BJ (cell line): ENCODE results near the gene CES5A. TPM values are rescaled to one million over a fixed set of nuclear protein-coding genes. Genes with fewer than 3 reads are reported as not detected.
"Not testable (repeated sequence)": the region's sequence is repeated elsewhere in the genome, so short reads cannot be mapped to it uniquely, and the experiment has no call there.

Source experiments
- CTCF ChIA-PET: fragments of 350-600 bp; formaldehyde crosslinking; extraction: SDS; loops from one replicate; lab custom pipeline; 2021; ENCODE audit warnings: antibody characterized with exemption, inconsistent platforms; lab: Yijun Ruan, JAX
- POLR2A ChIA-PET: fragments of 300-600 bp; sonication (Branson Sonifier 250); formaldehyde crosslinking; extraction: SDS; loops from one replicate; lab custom pipeline; 2021; ENCODE audit warnings: antibody characterized with exemption; lab: Charles Lee
- DNase-seq: peaks from one replicate; pipeline ENCODE4 v3.0.0-alpha.2; 2011; ENCODE audit warnings: low read depth
- H3K27me3 ChIP-seq: 2 replicates; pipeline ENCODE4 v1.6.0; 2011; ENCODE audit warnings: low read length; ENCODE audit not compliant: control insufficient read depth, insufficient read depth
- H3K36me3 ChIP-seq: 2 replicates; pipeline ENCODE4 v1.5.1; 2011; ENCODE audit warnings: low read length; ENCODE audit not compliant: control insufficient read depth, insufficient read depth
- H3K4me3 ChIP-seq: 2 replicates; pipeline ENCODE4 v1.5.1; 2011; ENCODE audit warnings: low read depth, mild to moderate bottlenecking, control low read depth, low read length
- polyA plus RNA-seq: library from polyadenylated mRNA; depleted of rRNA; stranded (reverse); fragments of >200 nt; gene quantifications from 2 replicates; pipeline ENCODE4 v1.2.3, GENCODE V29; 2011
- TF ChIP-seq, protein P1 (sequence below): IDR thresholded peaks from 2 replicates; pipeline ENCODE4 v1.5.1; 2011; ENCODE audit warnings: low read depth, mild to moderate bottlenecking, control low read depth, inconsistent platforms, low read length, moderate library complexity; ENCODE audit not compliant: insufficient read depth

CES5A gene
- polyA plus RNA-seq, 1 experiment = not detected

DNA sequence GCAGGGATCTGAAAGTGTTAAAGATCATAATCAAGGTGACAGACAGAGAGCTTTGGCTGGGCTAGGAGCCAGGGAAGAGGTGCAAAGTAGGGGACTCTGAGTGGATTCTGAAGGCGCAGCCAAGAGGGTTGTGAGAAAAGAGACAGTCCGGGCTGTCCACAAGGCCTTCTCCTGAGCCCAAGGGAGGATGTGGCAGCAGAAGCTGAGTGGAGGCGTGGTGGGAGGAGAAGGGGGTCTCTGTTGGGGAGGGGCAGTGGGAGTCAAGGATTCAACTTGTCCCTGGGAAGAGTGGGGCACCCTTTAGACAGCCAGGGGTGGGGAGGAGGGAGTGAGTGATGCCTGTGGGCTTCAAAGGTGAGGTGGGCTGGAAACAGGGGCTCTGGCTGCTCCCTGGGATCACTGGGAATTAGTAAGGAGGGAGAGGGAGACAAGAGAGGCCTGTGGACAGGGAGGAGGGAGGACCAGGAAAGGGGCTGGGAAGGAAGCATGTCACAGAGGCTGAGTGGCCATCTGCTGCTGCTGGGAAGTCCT, 52.8 kb downstream of the CES5A start:
- ChIA-PET POLR2A (no interaction called here), CTCF (interaction anchor here (1.1 kb wide), 1 partner anchor 111 kb away, joined by 3 read pairs; no protein-coding TSS in a partner anchor)
- TF ChIP-seq, protein P1, sequence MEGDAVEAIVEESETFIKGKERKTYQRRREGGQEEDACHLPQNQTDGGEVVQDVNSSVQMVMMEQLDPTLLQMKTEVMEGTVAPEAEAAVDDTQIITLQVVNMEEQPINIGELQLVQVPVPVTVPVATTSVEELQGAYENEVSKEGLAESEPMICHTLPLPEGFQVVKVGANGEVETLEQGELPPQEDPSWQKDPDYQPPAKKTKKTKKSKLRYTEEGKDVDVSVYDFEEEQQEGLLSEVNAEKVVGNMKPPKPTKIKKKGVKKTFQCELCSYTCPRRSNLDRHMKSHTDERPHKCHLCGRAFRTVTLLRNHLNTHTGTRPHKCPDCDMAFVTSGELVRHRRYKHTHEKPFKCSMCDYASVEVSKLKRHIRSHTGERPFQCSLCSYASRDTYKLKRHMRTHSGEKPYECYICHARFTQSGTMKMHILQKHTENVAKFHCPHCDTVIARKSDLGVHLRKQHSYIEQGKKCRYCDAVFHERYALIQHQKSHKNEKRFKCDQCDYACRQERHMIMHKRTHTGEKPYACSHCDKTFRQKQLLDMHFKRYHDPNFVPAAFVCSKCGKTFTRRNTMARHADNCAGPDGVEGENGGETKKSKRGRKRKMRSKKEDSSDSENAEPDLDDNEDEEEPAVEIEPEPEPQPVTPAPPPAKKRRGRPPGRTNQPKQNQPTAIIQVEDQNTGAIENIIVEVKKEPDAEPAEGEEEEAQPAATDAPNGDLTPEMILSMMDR = no peak
- Histone ChIP-seq H3K36me3 (no peaks in the 10 kb centered on the region), H3K4me3 (no peak overlapping the region), H3K27me3 (no peaks in the 10 kb centered on the region)
- DNase-seq = no peak

DNA sequence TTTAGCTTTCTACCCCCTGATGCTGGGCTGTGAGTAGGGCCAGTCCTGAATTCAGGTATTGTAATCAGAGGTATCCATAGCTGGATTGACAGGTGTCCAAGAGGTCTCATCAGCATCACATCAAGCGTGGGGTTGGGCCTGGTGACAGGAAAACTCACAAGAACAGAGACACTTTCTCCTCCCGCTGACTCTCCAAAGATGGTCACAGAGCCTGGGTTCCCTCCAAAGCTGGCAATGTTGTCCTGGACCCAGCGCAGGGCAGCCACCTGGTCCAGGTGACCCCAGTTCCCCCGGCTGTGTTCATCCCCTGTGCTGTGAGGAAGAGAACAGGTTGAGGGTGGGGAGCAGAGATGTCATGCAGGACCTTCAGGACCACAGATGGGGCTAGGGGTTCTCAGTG, 54.0 kb downstream of the CES5A start:
- H3K4me3 ChIP-seq = no peak overlapping the region
- TF ChIP-seq, protein P1 = no peak
- ChIA-PET POLR2A (no interaction called here), CTCF (no interaction called here)
- DNase-seq = no peak
- no peaks in the 10 kb centered on the region for H3K27me3 ChIP-seq
- no peaks in the 10 kb centered on the region for H3K36me3 ChIP-seq

DNA sequence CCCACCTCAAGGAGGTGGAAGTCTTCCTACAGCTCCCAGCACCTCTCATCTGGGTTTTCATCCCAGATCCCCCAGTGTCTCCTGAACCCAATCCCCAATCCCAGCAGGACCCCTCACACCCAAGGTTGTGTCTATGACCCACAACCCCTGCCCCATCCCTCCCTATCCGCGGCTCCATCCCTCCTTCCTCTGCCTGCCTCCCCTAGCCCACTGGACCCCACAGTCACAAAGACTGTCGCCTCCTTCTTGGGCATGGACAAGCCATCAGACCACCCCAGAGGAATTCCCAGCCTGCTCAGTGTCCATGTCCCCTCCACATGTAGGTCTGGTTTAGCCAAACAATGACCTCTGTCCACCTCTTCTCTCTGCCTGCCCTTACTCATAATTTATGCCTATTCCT, 54.6 kb downstream of the CES5A start:
- H3K36me3 ChIP-seq = no peaks in the 10 kb centered on the region
- no peak overlapping the region for H3K4me3 ChIP-seq
- DNase-seq = no peak
- POLR2A ChIA-PET = no interaction called here
- no peaks in the 10 kb centered on the region for H3K27me3 ChIP-seq
- TF ChIP-seq, protein P1 = no peak
- CTCF ChIA-PET = no interaction called here

DNA sequence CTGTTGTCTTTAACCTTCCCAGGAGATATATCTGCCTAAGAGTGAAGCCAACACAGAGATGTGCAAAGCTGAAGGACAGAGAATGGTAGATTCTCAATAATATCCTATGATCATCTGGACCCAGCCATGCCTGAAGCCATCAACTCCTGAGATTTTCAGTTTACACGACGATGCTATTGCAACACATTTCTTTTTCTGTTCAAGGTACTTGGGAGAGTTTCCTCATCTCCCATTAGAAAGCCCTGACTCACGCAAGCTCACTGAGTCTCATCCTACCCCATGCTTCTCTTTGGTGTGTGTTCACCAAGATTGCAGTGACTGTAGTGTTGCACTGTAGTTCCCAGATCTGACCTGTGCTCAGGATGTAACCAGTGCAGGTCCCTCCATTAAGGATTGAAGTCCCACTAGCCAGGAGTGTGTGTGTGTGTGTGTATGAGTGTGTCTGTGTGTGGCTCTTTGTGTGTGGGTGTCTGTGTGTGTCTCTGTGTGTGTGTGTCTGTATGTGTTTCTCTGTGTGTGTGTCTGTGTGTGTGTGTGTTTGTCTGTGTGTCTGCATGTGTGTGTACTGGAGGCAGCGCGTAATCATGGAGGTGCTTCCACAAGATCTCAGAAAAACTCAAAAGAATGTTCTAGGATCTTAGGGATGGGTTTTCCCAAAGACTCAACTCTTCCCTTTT, 57.8 kb downstream of the CES5A start:
- Histone ChIP-seq H3K27me3 (no peaks in the 10 kb centered on the region), H3K4me3 (no peak overlapping the region), H3K36me3 (no peaks in the 10 kb centered on the region)
- ChIA-PET CTCF (no interaction called here), POLR2A (no interaction called here)
- TF ChIP-seq, protein P1 = no peak
- no peak for DNase-seq

DNA sequence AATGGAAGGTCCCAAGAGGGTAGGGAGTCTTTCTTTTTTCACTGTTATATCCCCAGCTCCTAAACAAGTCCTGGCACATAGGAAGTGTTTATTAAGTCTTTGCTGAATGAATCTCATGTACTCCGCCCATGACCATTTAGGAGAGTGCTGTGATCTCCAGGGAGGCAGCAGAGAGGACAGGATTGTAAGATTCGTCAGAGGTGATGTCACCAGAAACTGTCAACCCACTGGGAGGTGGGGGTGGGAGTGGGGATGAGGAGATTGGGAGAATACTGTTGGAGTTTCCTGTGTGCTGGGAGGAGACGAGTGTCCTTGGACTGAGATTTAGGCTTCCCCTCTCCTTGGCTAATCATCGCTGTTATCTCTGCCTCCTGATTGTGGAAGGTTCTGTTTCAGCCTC, 59.0 kb downstream of the CES5A start:
- CTCF ChIA-PET, DNase-seq, POLR2A ChIA-PET, H3K4me3 ChIP-seq, H3K36me3 ChIP-seq, H3K27me3 ChIP-seq: not testable (repeated sequence)

DNA sequence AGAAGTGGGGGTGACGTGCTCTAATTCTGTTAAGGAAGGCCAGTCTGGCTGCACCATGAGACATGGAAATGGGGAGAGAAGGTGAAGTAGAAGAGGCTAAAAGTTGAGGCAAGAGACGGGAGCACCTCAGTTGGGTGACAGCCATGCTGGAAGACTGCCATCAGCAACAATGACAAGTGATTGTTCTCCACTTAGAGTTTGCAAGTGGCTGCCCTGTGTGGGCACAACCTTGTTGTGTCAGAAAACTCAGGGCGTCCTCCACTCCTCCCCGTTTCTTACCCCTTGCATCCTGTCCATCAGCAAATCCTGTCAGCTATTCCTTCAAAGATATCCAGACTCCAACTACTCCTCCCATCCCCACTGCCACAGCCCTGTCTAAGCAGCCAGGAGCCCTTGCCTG, 59.9 kb downstream of the CES5A start:
- no peak overlapping the region for H3K4me3 ChIP-seq
- ChIA-PET POLR2A (no interaction called here), CTCF (no interaction called here)
- DNase-seq = no peak
- TF ChIP-seq, protein P1 = no peak
- no peaks in the 10 kb centered on the region for H3K27me3 ChIP-seq
- no peaks in the 10 kb centered on the region for H3K36me3 ChIP-seq

DNA sequence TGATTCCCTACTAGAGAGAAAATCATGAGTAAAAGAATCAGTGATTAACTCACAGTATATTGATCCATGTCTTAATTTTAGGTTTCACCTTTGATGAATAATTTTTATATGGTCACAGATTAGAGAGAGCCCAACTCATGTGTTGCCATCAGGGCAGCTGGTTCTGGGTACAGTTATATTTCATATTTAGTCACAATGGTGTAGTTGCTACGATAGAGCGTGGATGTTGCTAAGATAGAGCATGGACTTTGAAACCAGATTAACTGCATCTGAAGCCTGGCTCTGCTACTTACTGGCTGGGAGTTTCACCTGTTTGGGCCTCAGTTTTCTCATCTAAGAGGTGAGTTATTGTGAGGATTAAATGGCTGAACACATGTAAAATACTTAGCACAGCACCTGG, 61.0 kb downstream of the CES5A start:
- DNase-seq, H3K4me3 ChIP-seq, POLR2A ChIA-PET, H3K36me3 ChIP-seq, H3K27me3 ChIP-seq: not testable (repeated sequence)
- CTCF ChIA-PET = interaction anchor here (1.4 kb wide), 1 partner anchor 349 kb away, joined by 3 read pairs; no protein-coding TSS in a partner anchor

DNA sequence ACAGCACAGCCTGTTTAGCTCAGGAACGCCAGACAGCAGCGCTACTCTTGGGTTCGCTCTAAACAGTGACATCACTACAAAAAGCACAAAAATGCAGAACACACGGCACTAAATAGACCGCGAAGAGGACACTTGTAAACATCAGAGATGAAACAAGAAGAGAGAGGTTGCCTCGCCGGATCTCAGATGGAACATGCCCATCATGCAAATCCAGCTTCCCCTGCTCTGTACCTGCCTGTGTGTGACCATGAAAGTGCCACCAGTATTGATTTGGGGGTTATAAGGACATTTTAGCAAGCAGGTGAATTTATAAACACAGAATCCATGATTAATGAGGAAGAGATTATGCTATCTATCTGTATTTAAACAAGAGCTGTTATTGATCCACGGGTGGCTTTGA, 61.4 kb downstream of the CES5A start:
- DNase-seq, H3K4me3 ChIP-seq, H3K27me3 ChIP-seq, H3K36me3 ChIP-seq, POLR2A ChIA-PET: not testable (repeated sequence)
- CTCF ChIA-PET = interaction anchor here (1.4 kb wide), 1 partner anchor 349 kb away, joined by 3 read pairs; no protein-coding TSS in a partner anchor
